ENCODE measurements around the gene CLOCK.

DNA sequence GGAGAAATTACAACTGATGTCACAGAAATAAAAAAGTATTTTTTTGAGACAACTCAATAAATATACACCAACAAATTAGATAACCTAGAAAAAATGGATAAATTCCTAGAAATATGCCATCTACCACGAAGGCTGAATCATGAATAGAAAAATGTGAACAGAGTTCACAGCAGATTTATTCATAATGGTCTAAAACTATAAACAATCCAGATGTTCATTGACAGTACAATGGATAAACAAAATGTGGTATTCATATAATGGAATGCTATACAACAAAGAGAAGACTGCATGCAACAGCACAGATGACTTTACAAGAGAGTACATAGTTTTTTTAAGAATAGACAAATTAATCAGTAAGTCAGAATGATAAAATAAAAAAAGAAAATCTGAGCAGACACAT, 55.2 kb downstream of the CLOCK start:
- TF ChIP-seq YY1 (IDR thresholded peaks at IDR 0.05; ENCODE audit: insufficient read depth, insufficient read length) (no peak), SUZ12 (IDR thresholded peaks at IDR 0.05; ENCODE audit: extremely low read depth, insufficient read depth, insufficient read length) (no peak), ZNF274 (IDR thresholded peaks at IDR 0.05; ENCODE audit: low read depth, low read length) (no peak)
